Skeletal muscle satellite cell (primary cell): Measurements from ENCODE around the gene SERINC2.

Source experiments
- H3K27me3 ChIP-seq: 2 replicates; pipeline ENCODE4 v1.7.0; 2013; ENCODE audit warnings: low read length; ENCODE audit not compliant: control insufficient read depth, insufficient read depth
- H3K36me3 ChIP-seq: 2 replicates; pipeline ENCODE4 v1.7.0; 2013; ENCODE audit warnings: mild to moderate bottlenecking, control low read depth, low read length; ENCODE audit not compliant: insufficient read depth
- H3K4me1 ChIP-seq: 2 replicates; pipeline ENCODE4 v1.7.0; 2013; ENCODE audit warnings: low read length; ENCODE audit not compliant: control insufficient read depth, insufficient read depth
- H3K4me2 ChIP-seq: 2 replicates; pipeline ENCODE4 v1.7.0; 2013; ENCODE audit warnings: mild to moderate bottlenecking, low read length
- H3K4me3 ChIP-seq: 2 replicates; pipeline ENCODE4 v1.7.0; 2013; ENCODE audit warnings: low read length
- H3K9ac ChIP-seq: 2 replicates; pipeline ENCODE4 v1.7.0; 2013; ENCODE audit warnings: mild to moderate bottlenecking, low read depth, low read length, moderate library complexity
- H3K9me3 ChIP-seq: replicated peaks from 2 replicates; pipeline ENCODE4 v1.7.0; 2013; ENCODE audit warnings: mild to moderate bottlenecking, control low read depth, low read length

The SERINC2 gene

GRCh38 chr1:31387612-31388011 lies 25.4 kb upstream of the SERINC2 start:
- no peaks in the 10 kb centered on the region for H3K27me3 ChIP-seq
- H3K4me3 ChIP-seq = no peak overlapping the region
- H3K9ac ChIP-seq = no peak overlapping the region
- no peaks in the 10 kb centered on the region for H3K9me3 ChIP-seq
- H3K4me1 ChIP-seq = peaks cover 11% of the 10 kb centered on the region
- no peaks in the 10 kb centered on the region for H3K36me3 ChIP-seq
- no peak overlapping the region for H3K4me2 ChIP-seq

GRCh38 chr1:31389616-31390015 lies 23.4 kb upstream of the SERINC2 start:
- no peak overlapping the region for H3K4me2 ChIP-seq
- H3K4me3 ChIP-seq = no peak overlapping the region
- H3K36me3 ChIP-seq = no peaks in the 10 kb centered on the region
- H3K9me3 ChIP-seq = no peaks in the 10 kb centered on the region
- no peaks in the 10 kb centered on the region for H3K27me3 ChIP-seq
- H3K4me1 ChIP-seq = no peaks in the 10 kb centered on the region
- H3K9ac ChIP-seq = no peak overlapping the region

GRCh38 chr1:31390071-31390470 lies 22.9 kb upstream of the SERINC2 start:
- Histone ChIP-seq H3K4me2 (no peak overlapping the region), H3K9me3 (no peaks in the 10 kb centered on the region), H3K4me3 (no peak overlapping the region), H3K27me3 (no peaks in the 10 kb centered on the region), H3K9ac (no peak overlapping the region), H3K4me1 (peaks cover 3% of the 10 kb centered on the region), H3K36me3 (no peaks in the 10 kb centered on the region)

GRCh38 chr1:31393463-31393862 lies 19.6 kb upstream of the SERINC2 start:
- Histone ChIP-seq H3K4me2 (no peak overlapping the region), H3K9me3 (no peaks in the 10 kb centered on the region), H3K4me1 (peaks cover 20% of the 10 kb centered on the region), H3K27me3 (no peaks in the 10 kb centered on the region), H3K4me3 (no peak overlapping the region), H3K36me3 (no peaks in the 10 kb centered on the region), H3K9ac (no peak overlapping the region)

- Histone ChIP-seq H3K4me1 (peaks cover 20% of the 10 kb centered on the region), H3K9ac (no peak overlapping the region), H3K4me2 (peak overlapping the region; percentile 77), H3K4me3 (peak overlapping the region; percentile 46), H3K36me3 (no peaks in the 10 kb centered on the region), H3K9me3 (no peaks in the 10 kb centered on the region), H3K27me3 (no peaks in the 10 kb centered on the region)
These were observed 18.3 kb upstream of the SERINC2 start for GRCh38 chr1:31394584-31395193.

GRCh38 chr1:31396633-31397351 lies 16.2 kb upstream of the SERINC2 start:
- H3K4me3 ChIP-seq = no peak overlapping the region
- no peak overlapping the region for H3K9ac ChIP-seq
- H3K4me1 ChIP-seq = peaks cover 20% of the 10 kb centered on the region

GRCh38 chr1:31397360-31398095 lies 15.5 kb upstream of the SERINC2 start:
- Histone ChIP-seq H3K4me3 (no peak overlapping the region), H3K9ac (no peak overlapping the region), H3K36me3 (no peaks in the 10 kb centered on the region), H3K27me3 (no peaks in the 10 kb centered on the region), H3K9me3 (no peaks in the 10 kb centered on the region), H3K4me2 (no peak overlapping the region), H3K4me1 (peaks cover 20% of the 10 kb centered on the region)

More at GRCh38 chr1:31396633-31397351, 16.2 kb upstream of the SERINC2 start:
- H3K27me3 ChIP-seq = no peaks in the 10 kb centered on the region
- no peak overlapping the region for H3K4me2 ChIP-seq
- no peaks in the 10 kb centered on the region for H3K36me3 ChIP-seq
- no peaks in the 10 kb centered on the region for H3K9me3 ChIP-seq

GRCh38 chr1:31398246-31398645 lies 14.8 kb upstream of the SERINC2 start:
- Histone ChIP-seq H3K4me3 (no peak overlapping the region), H3K4me2 (no peak overlapping the region), H3K4me1 (peaks cover 20% of the 10 kb centered on the region)

GRCh38 chr1:31399976-31400375 lies 13.0 kb upstream of the SERINC2 start:
- H3K9ac ChIP-seq = no peak overlapping the region
- H3K36me3 ChIP-seq = no peaks in the 10 kb centered on the region
- H3K4me2 ChIP-seq = no peak overlapping the region
- peaks cover 17% of the 10 kb centered on the region for H3K4me1 ChIP-seq
- no peaks in the 10 kb centered on the region for H3K27me3 ChIP-seq
- no peaks in the 10 kb centered on the region for H3K9me3 ChIP-seq
- no peak overlapping the region for H3K4me3 ChIP-seq

More at GRCh38 chr1:31398246-31398645, 14.8 kb upstream of the SERINC2 start:
- Histone ChIP-seq H3K9me3 (no peaks in the 10 kb centered on the region), H3K36me3 (no peaks in the 10 kb centered on the region), H3K27me3 (no peaks in the 10 kb centered on the region), H3K9ac (no peak overlapping the region)

GRCh38 chr1:31400393-31400792 lies 12.6 kb upstream of the SERINC2 start:
- H3K36me3 ChIP-seq = no peaks in the 10 kb centered on the region
- H3K9ac ChIP-seq = no peak overlapping the region
- no peaks in the 10 kb centered on the region for H3K27me3 ChIP-seq
- H3K4me3 ChIP-seq = no peak overlapping the region
- H3K9me3 ChIP-seq = no peaks in the 10 kb centered on the region
- H3K4me1 ChIP-seq = peaks cover 19% of the 10 kb centered on the region
- H3K4me2 ChIP-seq = no peak overlapping the region

GRCh38 chr1:31401241-31401640 lies 11.8 kb upstream of the SERINC2 start:
- Histone ChIP-seq H3K4me3 (no peak overlapping the region), H3K4me2 (no peak overlapping the region), H3K9ac (no peak overlapping the region), H3K9me3 (no peaks in the 10 kb centered on the region), H3K36me3 (no peaks in the 10 kb centered on the region), H3K27me3 (no peaks in the 10 kb centered on the region), H3K4me1 (peaks cover 22% of the 10 kb centered on the region)
